Measurements from ENCODE around the gene DDX39A.

- TF ChIP-seq, protein P1, sequence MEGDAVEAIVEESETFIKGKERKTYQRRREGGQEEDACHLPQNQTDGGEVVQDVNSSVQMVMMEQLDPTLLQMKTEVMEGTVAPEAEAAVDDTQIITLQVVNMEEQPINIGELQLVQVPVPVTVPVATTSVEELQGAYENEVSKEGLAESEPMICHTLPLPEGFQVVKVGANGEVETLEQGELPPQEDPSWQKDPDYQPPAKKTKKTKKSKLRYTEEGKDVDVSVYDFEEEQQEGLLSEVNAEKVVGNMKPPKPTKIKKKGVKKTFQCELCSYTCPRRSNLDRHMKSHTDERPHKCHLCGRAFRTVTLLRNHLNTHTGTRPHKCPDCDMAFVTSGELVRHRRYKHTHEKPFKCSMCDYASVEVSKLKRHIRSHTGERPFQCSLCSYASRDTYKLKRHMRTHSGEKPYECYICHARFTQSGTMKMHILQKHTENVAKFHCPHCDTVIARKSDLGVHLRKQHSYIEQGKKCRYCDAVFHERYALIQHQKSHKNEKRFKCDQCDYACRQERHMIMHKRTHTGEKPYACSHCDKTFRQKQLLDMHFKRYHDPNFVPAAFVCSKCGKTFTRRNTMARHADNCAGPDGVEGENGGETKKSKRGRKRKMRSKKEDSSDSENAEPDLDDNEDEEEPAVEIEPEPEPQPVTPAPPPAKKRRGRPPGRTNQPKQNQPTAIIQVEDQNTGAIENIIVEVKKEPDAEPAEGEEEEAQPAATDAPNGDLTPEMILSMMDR (IDR thresholded peaks at IDR 0.05): no peak
- TF ChIP-seq POLR2A (IDR thresholded peaks at IDR 0.05): no peak
Measured at GRCh38 chr19:14404312-14404711, 14.8 kb downstream of the DDX39A start.
